MCF 10A (cell line): ENCODE data around the gene CTAGE1. TPM values are rescaled to one million over a fixed set of nuclear protein-coding genes. Genes with fewer than 3 reads are reported as not detected.
A peak's percentile ranks its signal among the peaks of the same experiment; 100 is the strongest.

Source experiments
- BruUV-seq: library from RNA; stranded (reverse); fragments of 400-500 nt; replicated peaks from 2 replicates; lab custom pipeline; 2021; lab: Mats Ljungman, UMichigan
- CTCF ChIA-PET: fragments of 300-600 bp; sonication (Branson Sonifier 250); formaldehyde crosslinking; extraction: SDS; loops from one replicate; lab custom pipeline; 2021; ENCODE audit warnings: antibody characterized with exemption, inconsistent platforms; lab: Yijun Ruan, JAX
- POLR2A ChIA-PET: fragments of 300-600, 350-650 bp; sonication (Branson Sonifier 250); formaldehyde crosslinking; extraction: SDS; loops from one replicate; lab custom pipeline; 2020; ENCODE audit warnings: antibody characterized with exemption, inconsistent platforms; lab: Yijun Ruan, JAX
- DNase-seq: peaks from one replicate; pipeline ENCODE4 v3.0.0-alpha.2; 2018; ENCODE audit not compliant: unreplicated experiment
- H3K27ac Mint-ChIP-seq: one replicate; pipeline ENCODE4 v1.8.0; 2022; ENCODE audit warnings: mild to moderate bottlenecking, low read depth, mixed read lengths; ENCODE audit not compliant: unreplicated experiment
- H3K27me3 Mint-ChIP-seq: one replicate; pipeline ENCODE4 v1.8.0; 2022; ENCODE audit warnings: mixed read lengths; ENCODE audit not compliant: insufficient read depth, unreplicated experiment
- H3K36me3 Mint-ChIP-seq: one replicate; pipeline ENCODE4 v1.8.0; 2022; ENCODE audit warnings: mild to moderate bottlenecking, moderate library complexity, mixed read lengths; ENCODE audit not compliant: insufficient read depth, unreplicated experiment
- H3K4me1 Mint-ChIP-seq: one replicate; pipeline ENCODE4 v1.8.0; 2022; ENCODE audit warnings: mixed read lengths; ENCODE audit not compliant: insufficient read depth, unreplicated experiment
- H3K4me3 Mint-ChIP-seq: one replicate; pipeline ENCODE4 v1.8.0; 2022; ENCODE audit warnings: mild to moderate bottlenecking, moderate library complexity, mixed read lengths; ENCODE audit not compliant: unreplicated experiment
- H3K9me3 Mint-ChIP-seq: one replicate; pipeline ENCODE4 v1.8.0; 2022; ENCODE audit warnings: mixed read lengths; ENCODE audit not compliant: unreplicated experiment
- CTCF ChIP-seq: fragments of 200-600 bp; IDR thresholded peaks from one replicate; pipeline ENCODE4 v1.8.0; 2022; ENCODE audit warnings: antibody characterized with exemption, mild to moderate bottlenecking; ENCODE audit not compliant: unreplicated experiment
- intact Hi-C: fragments of 100-400 bp; cut with micrococcal nuclease; formaldehyde crosslinking; loops from 2 replicates; pipeline ENCODE4 v1.14.1; 2022
- total RNA-seq: library from RNA; stranded (reverse); gene quantifications from 2 replicates; pipeline ENCODE4 v1.2.3, GENCODE V29; 2022

CTAGE1 gene
- total RNA-seq, 1 experiment from 2014 or later: not detected

DNA sequence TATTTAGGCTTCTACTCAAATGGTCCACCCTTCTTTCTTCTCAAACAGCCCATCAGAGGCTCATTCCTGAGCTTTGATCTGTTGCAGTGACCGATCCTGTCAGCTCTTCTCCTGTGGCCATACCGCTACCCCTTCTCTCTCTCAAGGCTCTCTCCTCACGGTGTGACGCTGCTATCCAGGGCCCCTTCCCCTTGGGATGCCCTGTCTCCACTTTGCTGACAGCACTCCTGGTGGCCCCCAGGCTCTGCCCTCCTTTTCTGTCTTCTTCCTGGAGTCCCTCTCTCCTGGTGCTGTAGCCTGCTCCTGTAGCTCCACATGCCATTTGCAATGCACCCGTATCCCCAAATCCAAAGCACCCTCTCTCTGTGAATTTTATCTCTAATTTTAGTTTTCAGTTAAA is 45.4 kb upstream of the CTAGE1 start:
- ChIA-PET POLR2A (interaction anchor here (0.6 kb wide), 3 partner anchors 9 to 1159 kb away, joined by 3 read pairs; no protein-coding TSS in a partner anchor), CTCF (no interaction called here)
- no peak for DNase-seq
- no TSS peak for BruUV-seq
- H3K27ac Mint-ChIP-seq: peak overlapping the region; percentile 44
- H3K4me1 Mint-ChIP-seq: peaks cover 31% of the 10 kb centered on the region
- no peaks in the 10 kb centered on the region for H3K36me3 Mint-ChIP-seq
- H3K9me3 Mint-ChIP-seq: no peaks in the 10 kb centered on the region
- no peaks in the 10 kb centered on the region for H3K27me3 Mint-ChIP-seq
- intact Hi-C loops: no loop called here
- TF ChIP-seq CTCF: no peak
- H3K4me3 Mint-ChIP-seq: no peak overlapping the region

DNA sequence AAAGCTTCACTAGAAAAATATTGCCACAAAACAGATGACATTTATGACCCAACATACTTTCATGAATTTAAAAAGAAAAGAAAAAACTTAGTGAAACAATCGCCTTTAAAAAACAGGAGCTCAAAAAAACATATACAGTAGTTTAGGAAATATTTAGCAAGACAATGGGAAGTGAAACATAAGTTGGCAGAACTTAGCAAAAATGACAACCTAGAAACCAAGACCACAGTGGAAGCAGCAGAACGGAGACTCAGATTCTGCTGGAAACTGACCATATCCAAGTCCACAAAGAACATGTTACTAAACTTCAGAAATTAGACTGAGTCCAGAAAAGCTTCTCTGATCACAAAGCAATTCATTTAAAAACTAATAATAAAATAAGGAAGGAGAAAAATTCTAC is 41.8 kb upstream of the CTAGE1 start:
- no peak for DNase-seq
- H3K27ac Mint-ChIP-seq: no peak overlapping the region
- H3K4me3 Mint-ChIP-seq: no peak overlapping the region
- ChIA-PET CTCF (no interaction called here), POLR2A (interaction anchor here (0.6 to 1.3 kb wide), 2 partner anchors 12 to 275 kb away, joined by 3 read pairs; no protein-coding TSS in a partner anchor)
- no TSS peak for BruUV-seq
- intact Hi-C loops: no loop called here
- no peak for TF ChIP-seq CTCF
- H3K36me3 Mint-ChIP-seq: no peaks in the 10 kb centered on the region
- peaks cover 6% of the 10 kb centered on the region for H3K4me1 Mint-ChIP-seq
- no peaks in the 10 kb centered on the region for H3K27me3 Mint-ChIP-seq
- no peaks in the 10 kb centered on the region for H3K9me3 Mint-ChIP-seq

DNA sequence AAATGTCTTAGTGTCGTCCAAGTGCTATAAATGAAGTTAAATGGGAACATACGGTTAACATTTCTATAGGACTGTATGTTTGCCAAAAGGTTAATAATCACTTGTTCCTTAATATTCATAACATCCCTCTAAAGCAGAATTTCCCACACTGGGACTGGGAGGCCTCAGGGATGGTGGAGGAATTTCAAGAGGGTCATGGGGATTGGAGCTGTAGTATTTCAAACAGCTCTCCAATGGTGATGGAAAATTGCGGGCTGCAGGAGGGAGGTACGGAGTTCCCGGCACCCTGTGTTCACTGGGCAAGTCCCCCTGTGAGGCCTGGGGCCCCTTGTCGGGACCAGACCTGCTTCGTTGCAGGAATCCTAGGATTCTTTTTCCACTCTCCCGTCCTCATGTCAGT is 39.8 kb upstream of the CTAGE1 start:
- peaks cover 6% of the 10 kb centered on the region for H3K4me1 Mint-ChIP-seq
- H3K36me3 Mint-ChIP-seq: no peaks in the 10 kb centered on the region
- CTCF ChIA-PET: no interaction called here
- BruUV-seq: no TSS peak
- H3K27me3 Mint-ChIP-seq: no peaks in the 10 kb centered on the region
- no peak for TF ChIP-seq CTCF
- no peaks in the 10 kb centered on the region for H3K9me3 Mint-ChIP-seq
- intact Hi-C loops: no loop called here
- no peak overlapping the region for H3K4me3 Mint-ChIP-seq
- POLR2A ChIA-PET: no interaction called here
- DNase-seq: no peak
- no peak overlapping the region for H3K27ac Mint-ChIP-seq

DNA sequence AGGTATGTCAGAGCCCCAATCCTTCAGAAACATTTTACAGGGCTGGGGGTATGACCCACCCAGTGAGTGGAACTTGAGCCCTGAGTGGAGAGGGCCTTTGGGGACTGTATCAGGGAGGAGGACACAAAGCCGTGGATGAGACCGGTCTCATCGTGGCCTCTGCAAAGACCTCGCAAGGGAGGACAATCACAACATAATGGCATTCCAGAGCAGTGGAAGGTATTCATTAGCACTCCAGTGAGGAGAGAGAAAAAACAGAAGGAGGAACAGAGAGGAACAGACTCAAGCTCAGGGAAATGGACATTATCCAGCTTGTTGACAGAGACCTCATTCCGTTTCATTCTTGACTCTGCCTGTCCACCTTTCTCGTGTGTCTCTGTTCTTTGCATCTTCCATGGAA is 38.8 kb upstream of the CTAGE1 start:
- no peak for DNase-seq
- Mint-ChIP-seq H3K9me3 (no peaks in the 10 kb centered on the region), H3K4me1 (peaks cover 6% of the 10 kb centered on the region), H3K36me3 (no peaks in the 10 kb centered on the region), H3K27me3 (no peaks in the 10 kb centered on the region), H3K4me3 (no peak overlapping the region), H3K27ac (no peak overlapping the region)
- no TSS peak for BruUV-seq
- intact Hi-C loops: no loop called here
- no peak for TF ChIP-seq CTCF
- POLR2A ChIA-PET: no interaction called here
- CTCF ChIA-PET: no interaction called here
